Measurements from ENCODE around the gene HSPA12A.

The HSPA12A gene

GRCh38 chr10:116665541-116666125, 76.7 kb downstream of the HSPA12A start:
- no peak for TF ChIP-seq Cebpa-rat (IDR thresholded peaks at IDR 0.05)
- H3K4me3 ChIP-seq = no peak overlapping the region
- no peak overlapping the region for H3K27ac ChIP-seq
- no peaks in the 10 kb centered on the region for H3K27me3 ChIP-seq
- H3K36me3 ChIP-seq = no peaks in the 10 kb centered on the region
- H3K4me2 ChIP-seq = no peak overlapping the region
- no peaks in the 10 kb centered on the region for H4K20me1 ChIP-seq
- H3K9me3 ChIP-seq (replicated peaks in 1 of 11) = peaks cover 0 to 6% (median 0%) of the 10 kb centered on the region in 11 experiments; a peak in 1 of 22 replicates
- H3K9ac ChIP-seq = no peak overlapping the region
- no peaks in the 10 kb centered on the region for H3K4me1 ChIP-seq

- H3K4me1 ChIP-seq = no peaks in the 10 kb centered on the region
- no peaks in the 10 kb centered on the region for H4K20me1 ChIP-seq
- peaks cover 0 to 6% (median 0%) of the 10 kb centered on the region in 11 experiments; a peak in 1 of 22 replicates for H3K9me3 ChIP-seq (replicated peaks in 1 of 11)
- H3K27ac ChIP-seq = no peak overlapping the region
- TF ChIP-seq Cebpa-rat (IDR thresholded peaks at IDR 0.05) = no peak
- no peak overlapping the region for H3K4me2 ChIP-seq
- no peak overlapping the region for H3K9ac ChIP-seq
- H3K36me3 ChIP-seq = no peaks in the 10 kb centered on the region
- no peak overlapping the region for H3K4me3 ChIP-seq
- H3K27me3 ChIP-seq = no peaks in the 10 kb centered on the region
Measured at GRCh38 chr10:116664631-116665030, 77.7 kb downstream of the HSPA12A start.

- H3K4me2 ChIP-seq = no peak overlapping the region
- peaks cover 0 to 6% (median 0%) of the 10 kb centered on the region in 11 experiments; a peak in 1 of 22 replicates for H3K9me3 ChIP-seq (replicated peaks in 1 of 11)
- no peaks in the 10 kb centered on the region for H3K36me3 ChIP-seq
- H3K9ac ChIP-seq = no peak overlapping the region
- no peaks in the 10 kb centered on the region for H3K4me1 ChIP-seq
- no peaks in the 10 kb centered on the region for H4K20me1 ChIP-seq
- H3K27me3 ChIP-seq = no peaks in the 10 kb centered on the region
- no peak overlapping the region for H3K27ac ChIP-seq
- TF ChIP-seq Cebpa-rat (IDR thresholded peaks at IDR 0.05) = no peak
- H3K4me3 ChIP-seq = no peak overlapping the region
Measured at GRCh38 chr10:116663342-116663741, 79.0 kb downstream of the HSPA12A start.

- no peaks in the 10 kb centered on the region for H3K4me1 ChIP-seq
- H3K36me3 ChIP-seq = no peaks in the 10 kb centered on the region
- H3K9ac ChIP-seq = no peak overlapping the region
- no peak overlapping the region for H3K27ac ChIP-seq
- H3K9me3 ChIP-seq (replicated peaks in 1 of 11) = no peaks in the 10 kb centered on the region; a peak in 1 of 22 replicates
- H3K4me3 ChIP-seq = no peak overlapping the region
- H4K20me1 ChIP-seq = no peaks in the 10 kb centered on the region
- no peak overlapping the region for H3K4me2 ChIP-seq
- no peaks in the 10 kb centered on the region for H3K27me3 ChIP-seq
- no peak for TF ChIP-seq Cebpa-rat (IDR thresholded peaks at IDR 0.05)
Measured at GRCh38 chr10:116660860-116661259, 81.5 kb downstream of the HSPA12A start.

- Histone ChIP-seq H3K9me3 (replicated peaks in 1 of 11) (no peaks in the 10 kb centered on the region; a peak in 1 of 22 replicates), H4K20me1 (no peaks in the 10 kb centered on the region), H3K36me3 (no peaks in the 10 kb centered on the region), H3K4me3 (no peak overlapping the region), H3K4me2 (no peak overlapping the region), H3K27me3 (no peaks in the 10 kb centered on the region), H3K27ac (no peak overlapping the region), H3K4me1 (no peaks in the 10 kb centered on the region), H3K9ac (no peak overlapping the region)
- TF ChIP-seq Cebpa-rat (IDR thresholded peaks at IDR 0.05) = no peak
Measured at GRCh38 chr10:116659049-116659670, 83.2 kb downstream of the HSPA12A start.

- Histone ChIP-seq H3K9ac (no peak overlapping the region), H3K27ac (no peak overlapping the region), H3K4me2 (no peak overlapping the region), H3K9me3 (replicated peaks in 1 of 11) (no peaks in the 10 kb centered on the region), H3K27me3 (no peaks in the 10 kb centered on the region), H3K4me1 (no peaks in the 10 kb centered on the region), H3K36me3 (no peaks in the 10 kb centered on the region), H3K4me3 (no peak overlapping the region), H4K20me1 (no peaks in the 10 kb centered on the region)
- no peak for TF ChIP-seq Cebpa-rat (IDR thresholded peaks at IDR 0.05)
Measured at GRCh38 chr10:116657863-116658551, 84.4 kb downstream of the HSPA12A start.

- no peaks in the 10 kb centered on the region for H3K27me3 ChIP-seq
- H3K36me3 ChIP-seq = no peaks in the 10 kb centered on the region
- H3K4me1 ChIP-seq = no peaks in the 10 kb centered on the region
- no peaks in the 10 kb centered on the region for H4K20me1 ChIP-seq
- no peak overlapping the region for H3K4me2 ChIP-seq
- H3K27ac ChIP-seq = no peak overlapping the region
- no peak for TF ChIP-seq Cebpa-rat (IDR thresholded peaks at IDR 0.05)
- H3K4me3 ChIP-seq = no peak overlapping the region
- H3K9ac ChIP-seq = no peak overlapping the region
- H3K9me3 ChIP-seq (replicated peaks in 1 of 11) = peaks cover 0 to 3% (median 0%) of the 10 kb centered on the region in 11 experiments; a peak in 3 of 22 replicates
Measured at GRCh38 chr10:116656044-116656443, 86.3 kb downstream of the HSPA12A start.

GRCh38 chr10:116655568-116655967, 86.8 kb downstream of the HSPA12A start:
- H3K36me3 ChIP-seq = no peaks in the 10 kb centered on the region
- no peak overlapping the region for H3K4me3 ChIP-seq
- no peaks in the 10 kb centered on the region for H3K4me1 ChIP-seq
- no peaks in the 10 kb centered on the region for H3K27me3 ChIP-seq
- no peak overlapping the region for H3K27ac ChIP-seq
- no peak for TF ChIP-seq Cebpa-rat (IDR thresholded peaks at IDR 0.05)
- no peak overlapping the region for H3K4me2 ChIP-seq
- H3K9me3 ChIP-seq (replicated peaks in 1 of 11) = peaks cover 0 to 8% (median 0%) of the 10 kb centered on the region in 11 experiments; a peak in 6 of 22 replicates
- H4K20me1 ChIP-seq = no peaks in the 10 kb centered on the region
- H3K9ac ChIP-seq = no peak overlapping the region

- Histone ChIP-seq H3K9ac (no peak overlapping the region), H4K20me1 (no peaks in the 10 kb centered on the region), H3K4me2 (no peak overlapping the region), H3K27ac (no peak overlapping the region), H3K4me3 (no peak overlapping the region), H3K27me3 (no peaks in the 10 kb centered on the region), H3K36me3 (no peaks in the 10 kb centered on the region), H3K9me3 (replicated peaks in 1 of 11) (peaks cover under 1 to 15% (median 5%) of the 10 kb centered on the region in 11 experiments; a peak in 16 of 22 replicates), H3K4me1 (no peaks in the 10 kb centered on the region)
- TF ChIP-seq Cebpa-rat (IDR thresholded peaks at IDR 0.05) = no peak
Measured at GRCh38 chr10:116654816-116655215, 87.5 kb downstream of the HSPA12A start.

Measured in BLaER1 treated with 17β-estradiol and CSF1 and Interleukin-3, amounts not matched to agents 10 nM and 100 nM (cell line).